Frontal cortex (tissue), 4 donors: Measurements from ENCODE around the gene TRIM27. TPM values are rescaled to one million over a fixed set of nuclear protein-coding genes. Genes with fewer than 3 reads are reported as not detected.
"Not testable (repeated sequence)": the region's sequence is repeated elsewhere in the genome, so short reads cannot be mapped to it uniquely, and the experiment has no call there.

Source experiments
- DNase-seq, 2 donors: peaks; one replicate each; pipeline ENCODE4 v3.0.0; 2012; ENCODE audit warnings: low spot score in 2 of 2
- FAIRE-seq: peaks from 2 replicates; lab custom pipeline; 2012; peaks lifted over from hg19 to GRCh38; lab: Jason Lieb, UNC
- small RNA-seq: library from RNA; depleted of rRNA; stranded (forward); fragments of <200 nt; gene quantifications from one replicate; pipeline ENCODE3, GENCODE V24; 2014
- total RNA-seq: library from RNA; depleted of rRNA; stranded (reverse); fragments of >200 nt; gene quantifications from one replicate; pipeline ENCODE4 v1.2.3, GENCODE V29; 2014
- donor health status: control.
- donor health status: control.
- donor health status: control.

The TRIM27 gene
- total RNA-seq, 1 donor from 2014 or later, result 75.8 TPM

DNA sequence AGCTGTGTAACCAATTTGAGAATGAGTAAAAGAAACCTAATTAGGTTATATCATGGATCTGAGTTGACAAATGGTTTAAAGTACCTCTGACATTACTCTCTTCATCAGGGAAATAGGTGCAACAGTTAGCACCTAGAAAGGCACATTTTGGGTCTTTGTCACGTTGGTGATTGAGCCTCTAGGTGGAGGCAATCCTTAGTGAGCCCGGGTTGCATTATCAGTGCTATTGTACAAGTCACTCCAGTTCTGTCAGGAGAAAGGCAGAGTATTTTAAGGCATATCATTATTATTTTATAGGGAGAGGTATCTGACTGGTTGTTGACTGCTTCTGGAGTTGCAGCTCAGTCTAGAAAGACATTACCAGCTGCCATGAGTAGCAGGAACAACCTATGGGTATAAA, 54.9 kb downstream of the TRIM27 start:
- FAIRE-seq (no peak), DNase-seq (no peak)

DNA sequence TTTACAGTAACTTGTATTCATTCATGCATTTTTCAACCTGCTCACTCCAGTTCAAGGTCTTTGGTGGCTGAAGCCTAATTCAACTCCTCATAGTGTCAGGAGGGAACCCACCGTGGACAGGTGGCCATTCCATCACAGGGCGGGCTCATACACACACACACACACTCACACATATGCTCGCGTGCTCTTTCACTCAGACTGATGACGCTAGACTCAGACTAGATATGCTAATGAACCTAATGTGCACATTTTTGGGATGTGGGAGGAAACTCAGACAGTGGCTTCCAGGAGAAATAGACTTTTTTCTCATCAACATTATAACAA, 56.7 kb downstream of the TRIM27 start:
- no peak for FAIRE-seq
- no peak for DNase-seq

DNA sequence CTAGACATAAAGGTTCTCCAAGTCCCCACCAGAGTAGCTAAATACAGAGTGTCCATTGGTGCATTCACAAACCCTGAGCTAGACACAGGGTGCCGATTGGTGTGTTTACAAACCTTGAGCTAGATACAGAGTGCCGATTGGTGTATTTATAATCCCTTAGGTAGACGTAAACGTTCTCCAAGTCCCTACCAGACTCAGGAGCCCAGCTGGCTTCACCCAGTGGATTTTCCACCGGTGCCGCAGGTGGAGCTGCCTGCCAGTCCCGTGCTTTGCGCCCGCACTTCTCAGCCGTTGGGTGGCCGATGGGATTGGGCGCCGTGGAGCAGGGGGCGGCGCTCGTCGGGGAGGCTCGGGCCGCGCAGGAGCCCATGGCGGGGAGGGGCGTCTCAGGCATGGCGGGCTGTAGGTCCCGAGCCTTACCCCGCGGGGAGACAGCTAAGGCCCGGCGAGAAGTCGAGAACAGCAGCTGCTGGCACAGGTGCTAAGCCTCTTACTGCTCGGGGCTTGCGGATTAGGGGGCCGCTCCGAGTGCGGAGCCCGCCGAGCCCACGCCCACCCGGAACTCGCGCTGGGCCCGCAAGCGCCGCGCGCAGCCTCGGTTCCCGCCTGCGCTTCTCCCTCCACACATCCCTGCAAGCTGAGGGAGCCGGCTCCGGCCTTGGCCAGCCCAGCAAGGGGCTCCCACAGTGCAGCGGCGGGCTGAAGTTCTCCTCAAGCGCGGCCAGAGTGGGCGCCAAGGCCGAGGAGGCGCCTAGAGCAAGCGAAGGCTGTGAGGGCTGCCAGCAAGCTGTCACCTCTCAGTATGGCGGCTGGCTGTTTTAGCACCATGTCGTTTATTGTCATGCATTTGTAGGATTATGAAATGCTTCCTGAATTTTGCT, 57.3 kb downstream of the TRIM27 start:
- DNase-seq, FAIRE-seq: not testable (repeated sequence)

DNA sequence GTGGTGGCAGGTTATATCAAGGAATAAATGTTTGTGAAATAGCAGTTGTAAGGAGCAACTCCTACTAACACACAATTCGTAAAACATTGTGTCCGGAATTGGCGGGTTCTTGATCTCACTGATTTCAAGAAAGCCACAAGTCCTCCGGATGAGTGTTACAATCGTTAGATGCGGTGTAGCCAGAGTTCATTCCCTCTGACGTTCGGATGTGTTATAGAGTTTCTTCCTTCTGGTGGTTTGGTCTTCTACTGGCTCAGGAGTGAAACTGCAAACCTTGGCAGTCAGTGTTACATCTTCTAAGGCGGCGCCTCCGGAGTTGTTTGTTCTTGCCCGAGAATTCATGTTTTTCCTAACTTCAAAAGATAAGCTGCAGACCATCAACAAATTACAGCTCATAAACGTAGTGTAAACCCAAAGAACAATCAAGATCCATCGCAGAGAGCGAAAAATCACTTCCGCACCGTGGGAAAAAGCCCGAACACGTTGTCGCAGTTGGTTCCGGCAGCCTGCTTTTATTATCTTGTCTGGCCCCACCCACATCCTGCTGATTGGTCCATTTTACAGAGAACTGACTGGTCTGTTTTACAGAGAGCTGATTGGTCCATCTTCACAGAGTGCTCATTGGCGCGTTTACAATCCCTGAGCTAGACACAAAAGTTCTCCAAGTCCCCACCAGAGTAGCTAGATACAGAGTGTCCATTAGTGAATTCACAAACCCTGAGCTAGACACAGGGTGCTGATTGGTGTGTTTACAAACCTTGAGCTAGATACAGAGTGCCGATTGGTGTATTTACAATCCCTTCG, 58.2 kb downstream of the TRIM27 start:
- no peak for DNase-seq
- no peak for FAIRE-seq

DNA sequence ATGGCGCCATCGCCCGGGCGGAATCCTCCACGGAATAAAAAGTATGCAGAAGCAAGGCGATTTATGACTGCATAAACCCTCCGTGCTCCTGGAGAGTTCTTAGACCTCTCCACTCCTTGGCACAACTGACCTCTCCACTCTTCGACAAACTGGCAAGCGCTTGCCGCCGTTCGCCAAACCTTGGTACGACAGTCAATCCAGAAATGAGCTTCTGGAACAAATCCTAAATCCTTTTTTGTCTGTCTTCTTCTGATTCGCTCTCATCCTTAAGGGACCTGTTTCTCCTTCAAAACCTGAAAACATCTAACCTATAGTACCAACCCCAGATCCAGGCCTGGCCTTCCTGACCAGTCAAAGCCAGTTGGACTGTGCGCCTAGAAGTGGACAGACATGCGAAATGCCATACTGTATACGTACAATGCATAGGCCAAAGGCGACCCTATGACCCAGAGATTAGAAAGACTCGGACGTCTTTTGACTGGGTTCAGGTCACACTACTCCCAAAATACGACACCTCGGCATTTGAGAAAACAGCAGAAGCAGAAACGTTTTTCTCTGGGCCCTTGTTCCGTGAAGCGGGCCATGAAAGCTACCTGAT, 59.4 kb downstream of the TRIM27 start:
- no peak for FAIRE-seq

DNA sequence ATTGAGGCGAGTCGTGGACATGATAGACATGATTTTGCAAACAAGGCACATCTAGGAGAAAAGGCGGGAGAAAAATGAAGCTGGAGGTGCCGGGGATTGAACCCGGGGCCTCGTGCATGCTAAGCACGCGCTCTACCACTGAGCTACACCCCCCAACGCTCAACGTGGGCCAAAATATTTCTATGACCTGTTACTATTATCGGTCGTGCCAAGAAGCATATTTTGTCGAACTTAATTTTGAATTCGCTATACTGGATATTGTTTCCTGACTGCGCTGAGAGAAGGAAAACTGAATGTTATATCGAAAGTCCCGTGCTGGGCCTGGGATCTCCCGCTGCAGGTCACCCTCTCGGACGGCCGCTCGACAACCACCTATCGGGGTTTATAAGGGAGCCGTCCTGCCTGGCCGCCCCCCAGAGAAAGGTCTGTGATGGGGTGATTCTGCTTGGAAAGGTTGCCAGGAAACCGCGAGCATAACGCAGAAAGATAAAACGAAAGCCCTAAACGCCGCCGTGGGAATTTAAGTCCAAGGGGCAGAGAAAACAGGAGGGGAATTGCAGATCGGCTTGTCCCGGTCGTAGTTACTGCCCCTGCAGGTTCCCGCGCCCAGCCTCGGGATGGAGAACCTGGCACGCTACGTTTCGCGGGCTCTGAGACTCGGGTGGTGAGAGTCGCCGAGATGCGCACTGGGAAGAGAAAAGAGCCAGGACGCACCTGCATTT, 60.0 kb downstream of the TRIM27 start:
- FAIRE-seq, result no peak
- peak; percentile 63 to 72 for DNase-seq

More for the DNA sequence above, 59.4 kb downstream of the TRIM27 start:
- no peak for DNase-seq

DNA sequence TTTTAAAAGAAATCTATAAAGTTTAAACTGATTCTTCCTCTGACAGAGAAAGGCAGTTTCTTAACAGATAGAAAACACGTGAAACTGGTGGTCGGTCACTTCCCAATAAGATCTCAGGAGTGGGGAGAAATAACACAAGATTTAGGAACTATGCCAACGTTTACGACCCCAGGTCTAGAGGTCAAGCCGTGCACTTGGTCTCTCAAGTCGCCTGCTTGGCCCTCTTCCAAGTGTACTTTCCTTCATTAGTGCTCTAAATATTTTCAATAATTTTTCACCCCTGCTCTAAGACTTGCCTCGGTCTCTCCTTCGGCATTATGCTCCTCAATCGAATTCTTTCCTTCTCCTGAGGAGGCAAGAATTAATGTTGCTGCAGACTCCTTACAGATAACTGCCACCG, 61.7 kb downstream of the TRIM27 start:
- DNase-seq (no peak), FAIRE-seq (no peak)

DNA sequence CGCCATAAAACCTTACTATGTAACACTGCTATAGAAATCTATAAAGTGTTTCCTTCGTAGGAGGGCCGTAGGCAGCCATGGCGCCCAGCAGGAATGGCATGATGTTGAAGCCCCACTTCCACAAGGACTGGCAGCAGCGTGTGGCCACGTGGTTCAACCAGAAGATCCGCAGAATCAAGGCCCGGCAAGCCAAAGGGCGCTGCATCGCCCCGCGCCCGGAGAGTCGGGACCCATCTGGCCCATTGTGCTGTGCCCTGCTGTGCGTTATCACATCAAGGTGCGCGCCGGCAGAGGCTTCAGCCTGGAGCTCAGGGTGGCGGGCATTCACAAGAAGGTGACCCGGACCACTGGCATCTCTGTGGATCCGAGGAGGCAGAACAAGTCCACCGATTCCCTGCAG, 62.4 kb downstream of the TRIM27 start:
- DNase-seq (no peak), FAIRE-seq (no peak)

DNA sequence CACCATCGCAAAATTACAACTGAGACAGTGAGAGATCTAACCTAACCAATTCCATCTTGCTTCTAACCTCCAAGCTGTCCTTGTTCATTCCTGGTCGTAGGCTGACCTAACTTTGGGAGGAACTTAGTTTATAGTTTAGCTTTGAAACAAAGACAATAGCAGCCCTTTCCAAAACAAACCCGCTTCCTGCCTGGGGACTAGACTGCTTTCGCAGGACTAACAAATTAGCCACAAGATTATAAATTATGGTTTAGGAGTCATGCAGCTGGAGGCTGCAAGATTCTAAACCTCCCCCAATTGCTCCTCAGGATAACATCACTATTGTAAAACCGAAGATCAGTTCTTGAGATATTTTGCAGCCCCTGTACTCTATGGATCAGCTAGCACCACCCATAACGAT, 63.2 kb downstream of the TRIM27 start:
- FAIRE-seq, result no peak
- DNase-seq, result no peak

DNA sequence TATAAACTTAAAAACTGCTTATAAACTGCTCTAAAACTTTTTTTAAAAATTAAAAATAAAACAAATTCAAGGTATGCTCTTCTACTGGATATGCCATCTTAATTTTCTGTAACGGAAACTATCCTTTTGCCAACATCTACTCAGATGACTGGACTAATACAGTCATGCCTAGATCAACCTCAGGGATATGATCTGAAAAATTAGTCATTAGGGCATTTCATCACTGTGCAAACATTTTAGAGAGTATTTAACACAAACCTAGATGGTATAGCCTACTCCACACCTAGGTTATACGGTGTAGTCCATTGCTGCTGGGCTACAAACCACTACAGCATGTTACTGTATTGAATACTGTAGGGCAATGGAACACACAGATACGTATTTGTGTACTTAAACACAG, 64.8 kb downstream of the TRIM27 start:
- FAIRE-seq (no peak), DNase-seq (no peak)

DNA sequence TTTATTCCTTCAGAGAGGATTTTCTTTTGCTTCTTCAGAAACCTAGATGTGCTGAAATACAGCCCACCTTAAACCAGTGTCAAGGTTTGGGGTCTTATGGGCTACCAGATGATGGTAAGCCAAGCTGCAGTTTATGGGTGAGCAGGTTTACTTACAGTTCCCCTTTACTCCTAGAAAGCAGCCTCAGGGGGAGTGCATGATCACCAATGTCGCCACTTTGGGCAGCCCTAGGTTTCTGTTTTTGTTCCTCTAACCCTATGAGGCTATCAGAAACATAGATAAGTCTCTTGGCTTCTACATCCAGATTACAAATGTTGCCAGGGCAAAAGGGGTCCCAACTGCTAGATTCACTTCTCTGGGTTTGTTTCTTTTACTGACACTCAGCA, 67.2 kb downstream of the TRIM27 start:
- FAIRE-seq, result no peak

DNA sequence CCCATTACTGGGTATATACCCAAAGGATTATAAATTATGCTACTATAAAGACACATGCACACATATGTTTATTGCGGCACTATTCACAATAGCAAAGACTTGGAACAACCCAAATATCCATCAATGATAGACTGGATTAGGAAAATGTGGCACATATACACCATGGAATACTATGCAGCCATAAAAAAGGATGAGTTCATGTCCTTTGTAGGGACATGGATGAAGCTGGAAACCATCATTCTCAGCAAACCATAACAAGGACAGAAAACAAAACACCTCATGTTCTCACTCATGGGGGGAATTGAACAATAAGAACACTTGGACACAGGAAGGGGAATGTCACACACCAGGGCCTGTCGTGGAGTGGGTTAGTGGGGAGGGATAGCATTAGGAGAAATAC, 69.4 kb downstream of the TRIM27 start:
- FAIRE-seq, result not testable (repeated sequence)

More for the DNA sequence above, 67.2 kb downstream of the TRIM27 start:
- no peak for DNase-seq

More for the DNA sequence above, 69.4 kb downstream of the TRIM27 start:
- DNase-seq, result not testable (repeated sequence)

Small RNA genes lying within 50 kb of the gene (small RNA-seq; reads per million reads assigned to genes)
- gene RNU6-930P, result not detected

Other genes starting within 250 kb of the TRIM27 start
- 6.9 TPM for gene ZNF311, start 81.3 kb upstream of the TRIM27 start, total RNA-seq
- gene OR2W1, start 121.2 kb upstream of the TRIM27 start, total RNA-seq, result not detected
- gene OR2B3, start 163.3 kb upstream of the TRIM27 start, total RNA-seq, result not detected
- gene OR2J1, start 175.5 kb upstream of the TRIM27 start, total RNA-seq, result not detected
- gene OR2J3, start 184.1 kb upstream of the TRIM27 start, total RNA-seq, result not detected
- gene OR2J2, start 246.9 kb upstream of the TRIM27 start, total RNA-seq, result not detected